ENCODE results near the gene PHGDH. TPM values are rescaled to one million over a fixed set of nuclear protein-coding genes. Genes with fewer than 3 reads are reported as not detected.

The PHGDH gene
- total and polyA plus RNA-seq, 2 of the 13 experiments (the other 11 are each of a cell fraction or from before 2014, with no cell fraction given): 95.8 to 133 TPM

- TF ChIP-seq REL (CRISPR knock-in tag; conservative IDR thresholded peaks at IDR 0.05) (no peak), BHLHE40 (IDR thresholded peaks at IDR 0.05; ENCODE audit: low read length) (no peak), ZMYM3 (CRISPR knock-in tag; IDR thresholded peaks at IDR 0.05) (no peak), ZNF850 (CRISPR knock-in tag; conservative IDR thresholded peaks at IDR 0.05) (no peak), ZNF431 (CRISPR knock-in tag; IDR thresholded peaks at IDR 0.05; ENCODE audit: borderline replicate concordance, low read depth) (no peak), ZBTB7A (CRISPR knock-in tag; IDR thresholded peaks at IDR 0.05) (no peak), THAP9 (CRISPR knock-in tag; IDR thresholded peaks at IDR 0.05; ENCODE audit: borderline replicate concordance) (no peak), SIX4 (CRISPR knock-in tag; IDR thresholded peaks at IDR 0.05) (no peak), ZNF607 (CRISPR knock-in tag; IDR thresholded peaks at IDR 0.05; ENCODE audit: borderline replicate concordance) (no peak), RBFOX2 (IDR thresholded peaks at IDR 0.05; ENCODE audit: low read depth, low read length) (no peak), CTCF (CRISPR knock-in tag; IDR thresholded peaks at IDR 0.05) (no peak), ZNF770 (CRISPR knock-in tag; IDR thresholded peaks at IDR 0.05) (0 out of 2 replicates have a peak, but pooled peaks have one; percentile 34), ZNF10 (CRISPR knock-in tag; IDR thresholded peaks at IDR 0.05; ENCODE audit: borderline replicate concordance, low read depth) (no peak), ZNF24 (IDR thresholded peaks at IDR 0.05) (no peak), MLX (CRISPR knock-in tag; IDR thresholded peaks at IDR 0.05) (no peak), ADNP (CRISPR knock-in tag; IDR thresholded peaks at IDR 0.05) (no peak), ZSCAN30 (CRISPR knock-in tag; IDR thresholded peaks at IDR 0.05) (no peak), ZNF101 (CRISPR knock-in tag; IDR thresholded peaks at IDR 0.05; ENCODE audit: borderline replicate concordance, low read depth) (no peak), ZNF660 (CRISPR knock-in tag; IDR thresholded peaks at IDR 0.05; ENCODE audit: borderline replicate concordance, low read depth) (no peak), SNAI1 (CRISPR knock-in tag; IDR thresholded peaks at IDR 0.05; ENCODE audit: borderline replicate concordance) (no peak)
- TF ChIP-seq, protein P1, sequence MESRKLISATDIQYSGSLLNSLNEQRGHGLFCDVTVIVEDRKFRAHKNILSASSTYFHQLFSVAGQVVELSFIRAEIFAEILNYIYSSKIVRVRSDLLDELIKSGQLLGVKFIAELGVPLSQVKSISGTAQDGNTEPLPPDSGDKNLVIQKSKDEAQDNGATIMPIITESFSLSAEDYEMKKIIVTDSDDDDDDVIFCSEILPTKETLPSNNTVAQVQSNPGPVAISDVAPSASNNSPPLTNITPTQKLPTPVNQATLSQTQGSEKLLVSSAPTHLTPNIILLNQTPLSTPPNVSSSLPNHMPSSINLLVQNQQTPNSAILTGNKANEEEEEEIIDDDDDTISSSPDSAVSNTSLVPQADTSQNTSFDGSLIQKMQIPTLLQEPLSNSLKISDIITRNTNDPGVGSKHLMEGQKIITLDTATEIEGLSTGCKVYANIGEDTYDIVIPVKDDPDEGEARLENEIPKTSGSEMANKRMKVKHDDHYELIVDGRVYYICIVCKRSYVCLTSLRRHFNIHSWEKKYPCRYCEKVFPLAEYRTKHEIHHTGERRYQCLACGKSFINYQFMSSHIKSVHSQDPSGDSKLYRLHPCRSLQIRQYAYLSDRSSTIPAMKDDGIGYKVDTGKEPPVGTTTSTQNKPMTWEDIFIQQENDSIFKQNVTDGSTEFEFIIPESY (CRISPR knock-in tag; IDR thresholded peaks at IDR 0.05): no peak
These were observed 1.5 kb downstream of the PHGDH start (continued) for GRCh38 chr1:119713039-119713748.

All from HepG2 (cell line).